PC-9 (cell line): ENCODE measurements around the gene ZSCAN5A. TPM values are rescaled to one million over a fixed set of nuclear protein-coding genes. Genes with fewer than 3 reads are reported as not detected.
"Not testable (repeated sequence)": the region's sequence is repeated elsewhere in the genome, so short reads cannot be mapped to it uniquely, and the experiment has no call there.

Source experiments
- BruUV-seq: library from RNA; stranded (reverse); fragments of 400-500 nt; replicated peaks from 2 replicates; lab custom pipeline; 2021; lab: Mats Ljungman, UMichigan
- CTCF ChIA-PET: fragments of 300-600 bp; sonication (Branson Sonifier 250); formaldehyde crosslinking; loops from one replicate; lab custom pipeline; 2022; ENCODE audit warnings: antibody characterized with exemption; lab: Charles Lee
- POLR2A ChIA-PET: fragments of 300-600 bp; sonication (Branson Sonifier 250); formaldehyde crosslinking; loops from one replicate; lab custom pipeline; 2022; ENCODE audit warnings: antibody characterized with exemption; ENCODE audit not compliant: unreplicated experiment; lab: Charles Lee
- DNase-seq, 2 experiments: peaks; one replicate each; pipeline versions ENCODE4 v3.0.0 to v3.0.0-alpha.2; 2015 to 2022; ENCODE audit warnings: mixed read lengths in 1 of 2
- H2AFZ ChIP-seq: fragments of 200-600 bp; sonication (generic); 2 replicates; pipeline ENCODE4 v1.8.1; 2017; ENCODE audit warnings: antibody characterized with exemption
- H3F3A ChIP-seq: fragments of 200-600 bp; sonication (generic); 2 replicates; pipeline ENCODE4 v1.8.1; 2017; ENCODE audit warnings: antibody characterized with exemption, mild to moderate bottlenecking, low read depth; ENCODE audit not compliant: insufficient read depth
- H3K27ac ChIP-seq: fragments of 200-600 bp; sonication (generic); 2 replicates; pipeline ENCODE4 v1.6.1; 2016; ENCODE audit warnings: mixed run types
- H3K27me3 ChIP-seq: fragments of 200-600 bp; sonication (generic); 2 replicates; pipeline ENCODE4 v1.6.1; 2016; ENCODE audit warnings: low read depth, mixed run types; ENCODE audit not compliant: insufficient read depth
- H3K36me3 ChIP-seq: fragments of 200-600 bp; sonication (generic); 2 replicates; pipeline ENCODE4 v1.6.1; 2016; ENCODE audit warnings: low read depth, mixed run types
- H3K4me1 ChIP-seq: fragments of 200-600 bp; sonication (generic); replicated peaks from 2 replicates; pipeline ENCODE4 v1.6.1; 2016; ENCODE audit warnings: mixed run types; ENCODE audit not compliant: insufficient read depth
- H3K4me2 ChIP-seq: fragments of 200-600 bp; sonication (generic); 2 replicates; pipeline ENCODE4 v1.6.1; 2017; ENCODE audit warnings: mixed run types
- H3K4me3 ChIP-seq: fragments of 200-600 bp; sonication (generic); 2 replicates; pipeline ENCODE4 v1.6.1; 2016; ENCODE audit warnings: mixed run types
- H3K79me2 ChIP-seq: fragments of 200-600 bp; sonication (generic); 2 replicates; pipeline ENCODE4 v1.6.1; 2017; ENCODE audit warnings: low read depth, mixed run types
- H3K9me2 ChIP-seq: fragments of 200-600 bp; sonication (generic); 2 replicates; pipeline ENCODE4 v1.8.1; 2017; ENCODE audit warnings: mild to moderate bottlenecking; ENCODE audit not compliant: insufficient read depth
- H3K9me3 ChIP-seq: fragments of 200-600 bp; sonication (generic); 2 replicates; pipeline ENCODE4 v1.8.1; 2016; ENCODE audit warnings: low read depth; ENCODE audit not compliant: insufficient read depth
- H4K20me1 ChIP-seq: fragments of 200-600 bp; sonication (generic); 2 replicates; pipeline ENCODE4 v1.8.1; 2017; ENCODE audit not compliant: insufficient read depth
- CTCF ChIP-seq: fragments of 200-600 bp; sonication (generic); conservative IDR thresholded peaks from 2 replicates; pipeline ENCODE4 v1.6.1; 2017; ENCODE audit warnings: mixed run types, antibody characterized with exemption, mild to moderate bottlenecking, moderate library complexity
- EZH2 ChIP-seq: fragments of 200-600 bp; sonication (generic); IDR thresholded peaks from 2 replicates; pipeline ENCODE4 v1.8.0; 2017; ENCODE audit warnings: antibody characterized with exemption, low read depth
- intact Hi-C: fragments of 100-400 bp; cut with micrococcal nuclease; formaldehyde crosslinking; loops from one replicate; pipeline ENCODE4 v1.10.0; 2022; ENCODE audit not compliant: unreplicated experiment
- total RNA-seq: library from RNA; stranded (reverse); gene quantifications from 2 replicates; pipeline ENCODE4 v1.2.3, GENCODE V29; 2021

Gene ZSCAN5A
- total RNA-seq, 1 experiment from 2014 or later: 20.5 TPM

- intact Hi-C loops: no loop called here
- TF ChIP-seq CTCF (no peak), EZH2 (no peak)
- H3K27ac ChIP-seq: no peak overlapping the region
- no peak overlapping the region for H2AFZ ChIP-seq
- no peaks in the 10 kb centered on the region for H3K79me2 ChIP-seq
- no peak overlapping the region for H3K4me3 ChIP-seq
- H3K4me2 ChIP-seq: no peak overlapping the region
- H4K20me1 ChIP-seq: no peaks in the 10 kb centered on the region
- DNase-seq: no peak
- H3K9me3 ChIP-seq: no peaks in the 10 kb centered on the region
- no peaks in the 10 kb centered on the region for H3K4me1 ChIP-seq
- no peaks in the 10 kb centered on the region for H3K9me2 ChIP-seq
- H3K36me3 ChIP-seq: no peaks in the 10 kb centered on the region
- peaks cover 82% of the 10 kb centered on the region for H3K27me3 ChIP-seq
- ChIA-PET CTCF (no interaction called here), POLR2A (no interaction called here)
- H3F3A ChIP-seq: no peaks in the 10 kb centered on the region
- no TSS peak for BruUV-seq
These were observed 105.5 kb downstream of the ZSCAN5A start for GRCh38 chr19:56209091-56209490.

- H3F3A ChIP-seq, H4K20me1 ChIP-seq, H3K27ac ChIP-seq, BruUV-seq, DNase-seq, H3K36me3 ChIP-seq, H3K9me3 ChIP-seq, CTCF ChIA-PET, POLR2A ChIA-PET, intact Hi-C loops, H3K4me2 ChIP-seq, H3K79me2 ChIP-seq, H2AFZ ChIP-seq, H3K4me1 ChIP-seq, H3K9me2 ChIP-seq, H3K4me3 ChIP-seq: not testable (repeated sequence)
- peaks cover 82% of the 10 kb centered on the region for H3K27me3 ChIP-seq
These were observed 107.1 kb downstream of the ZSCAN5A start for GRCh38 chr19:56207581-56207980.

- no peak for TF ChIP-seq CTCF
- TF ChIP-seq EZH2: no peak
- H3K27me3 ChIP-seq: peaks cover 84% of the 10 kb centered on the region
- no peak within 1 kb of the TSS for H3K27ac ChIP-seq
- 0 out of 2 replicates have a peak, but pooled peaks cover 4% of the 10 kb centered on the region for H4K20me1 ChIP-seq
- intact Hi-C loops: no loop called here
- no peak within 1 kb of the TSS for H3K4me3 ChIP-seq
- H3K4me2 ChIP-seq: no peak within 1 kb of the TSS
- ChIA-PET POLR2A (no interaction called here), CTCF (no interaction called here)
- H3F3A ChIP-seq: no peaks in the 10 kb centered on the region
- BruUV-seq: no TSS peak
- no peaks in the 10 kb centered on the region for H3K79me2 ChIP-seq
- no peaks in the 10 kb centered on the region for H3K36me3 ChIP-seq
- H2AFZ ChIP-seq: no peak within 1 kb of the TSS
- DNase-seq: no peak
- no peaks in the 10 kb centered on the region for H3K9me2 ChIP-seq
- H3K4me1 ChIP-seq: no peaks in the 10 kb centered on the region
- no peaks in the 10 kb centered on the region for H3K9me3 ChIP-seq
These were observed 112.7 kb downstream of the ZSCAN5A start, which contains the start of gene ZSCAN5C for GRCh38 chr19:56201973-56202372. TSS of gene ZSCAN5C (plus strand) at chr19:56202273. CDS start at chr19:56205914, 3,641 bp downstream.

GRCh38 chr19:56199687-56200086, 115.0 kb downstream of the ZSCAN5A start:
- POLR2A ChIA-PET: no interaction called here
- H3K4me1 ChIP-seq: no peaks in the 10 kb centered on the region
- no peaks in the 10 kb centered on the region for H3K9me3 ChIP-seq
- no peak overlapping the region for H3K27ac ChIP-seq
- 0 out of 2 replicates have a peak, but pooled peaks cover 4% of the 10 kb centered on the region for H4K20me1 ChIP-seq
- DNase-seq: peak in 1 of 2 experiments; percentile 50
- no peak overlapping the region for H2AFZ ChIP-seq
- CTCF ChIA-PET: no interaction called here
- H3K4me3 ChIP-seq: no peak overlapping the region
- no peaks in the 10 kb centered on the region for H3K79me2 ChIP-seq
- H3K27me3 ChIP-seq: peaks cover 89% of the 10 kb centered on the region
- no peaks in the 10 kb centered on the region for H3K9me2 ChIP-seq
- intact Hi-C loops: no loop called here
- H3F3A ChIP-seq: no peaks in the 10 kb centered on the region
- H3K4me2 ChIP-seq: no peak overlapping the region
- TF ChIP-seq EZH2 (no peak), CTCF (no peak)
- BruUV-seq: no TSS peak
- no peaks in the 10 kb centered on the region for H3K36me3 ChIP-seq

- CTCF ChIA-PET: interaction anchor here (0.8 kb wide), 1 partner anchor 101 kb away, joined by 4 read pairs; no protein-coding TSS in a partner anchor
- H3K4me2 ChIP-seq, H3K36me3 ChIP-seq, H2AFZ ChIP-seq, H4K20me1 ChIP-seq, H3K4me1 ChIP-seq, H3F3A ChIP-seq, H3K9me3 ChIP-seq, BruUV-seq, H3K79me2 ChIP-seq, POLR2A ChIA-PET, H3K9me2 ChIP-seq, DNase-seq, H3K27ac ChIP-seq, H3K4me3 ChIP-seq, intact Hi-C loops: not testable (repeated sequence)
- peaks cover 90% of the 10 kb centered on the region for H3K27me3 ChIP-seq
These were observed 117.0 kb downstream of the ZSCAN5A start, which contains the start of gene ZSCAN5B for GRCh38 chr19:56197646-56198045. TSS of gene ZSCAN5B (minus strand) at chr19:56197783. CDS start at chr19:56193052, 4,731 bp downstream.
